ENCODE measurements around the gene CCDC9.
A peak's percentile ranks its signal among the peaks of the same experiment; 100 is the strongest.
"Not testable (repeated sequence)": the region's sequence is repeated elsewhere in the genome, so short reads cannot be mapped to it uniquely, and the experiment has no call there.

The CCDC9 gene

GRCh38 chr19:47261946-47262793, 5.8 kb downstream of the CCDC9 start:
- DNase-seq (ENCODE audit: low read depth in 2 of 2) = not testable (repeated sequence)

GRCh38 chr19:47264629-47265028, 8.3 kb downstream of the CCDC9 start:
- no peak for DNase-seq (ENCODE audit: low read depth in 2 of 2)

- no peak for DNase-seq (ENCODE audit: low read depth in 2 of 2)
These were observed 10.1 kb downstream of the CCDC9 start for GRCh38 chr19:47266401-47266941.

- DNase-seq (ENCODE audit: low read depth in 2 of 2) = no peak
These were observed 11.0 kb downstream of the CCDC9 start for GRCh38 chr19:47267350-47267759.

- no peak for DNase-seq (ENCODE audit: low read depth in 2 of 2)
These were observed 11.7 kb downstream of the CCDC9 start for GRCh38 chr19:47268028-47268427.

GRCh38 chr19:47269596-47269995, 13.3 kb downstream of the CCDC9 start:
- DNase-seq (ENCODE audit: low read depth in 2 of 2) = no peak

GRCh38 chr19:47270408-47270807, 14.1 kb downstream of the CCDC9 start:
- no peak for DNase-seq (ENCODE audit: low read depth in 2 of 2)

GRCh38 chr19:47271949-47272348, 15.6 kb downstream of the CCDC9 start:
- no peak for DNase-seq (ENCODE audit: low read depth in 2 of 2)

GRCh38 chr19:47272448-47273312, 16.4 kb downstream of the CCDC9 start:
- DNase-seq (ENCODE audit: low read depth in 2 of 2) = peak in 1 of 2 donors; percentile 37

GRCh38 chr19:47273313-47274070, 17.2 kb downstream of the CCDC9 start:
- DNase-seq (ENCODE audit: low read depth in 2 of 2) = peak; percentile 82 to 86

GRCh38 chr19:47274071-47274890, 18.0 kb downstream of the CCDC9 start, which contains the start of gene INAFM1:
INAFM1 (plus strand) TSS chr19:47274885; CDS start chr19:47274920, 35 bp downstream.
- DNase-seq (ENCODE audit: low read depth in 2 of 2) = peak; percentile 100

- DNase-seq (ENCODE audit: low read depth in 2 of 2) = no peak
These were observed 18.8 kb downstream of the CCDC9 start for GRCh38 chr19:47274891-47275761.

GRCh38 chr19:47275791-47276461, 19.6 kb downstream of the CCDC9 start:
- DNase-seq (ENCODE audit: low read depth in 2 of 2) = no peak

- DNase-seq (ENCODE audit: low read depth in 2 of 2) = not testable (repeated sequence)
These were observed 20.2 kb downstream of the CCDC9 start for GRCh38 chr19:47276513-47276912.

- DNase-seq (ENCODE audit: low read depth in 2 of 2) = peak; percentile 59 to 71
These were observed 24.0 kb downstream of the CCDC9 start for GRCh38 chr19:47280183-47280797.

GRCh38 chr19:47283405-47284059, 27.2 kb downstream of the CCDC9 start:
- DNase-seq (ENCODE audit: low read depth in 2 of 2) = no peak

- peak in 1 of 2 donors; percentile 32 for DNase-seq (ENCODE audit: low read depth in 2 of 2)
These were observed 28.1 kb downstream of the CCDC9 start for GRCh38 chr19:47284324-47284899.

- DNase-seq (ENCODE audit: low read depth in 2 of 2) = peak; percentile 70 to 71
These were observed 39.7 kb downstream of the CCDC9 start for GRCh38 chr19:47296036-47296435.

Measured in stimulated activated CD4-positive, alpha-beta T cell treated with anti-CD3 and anti-CD28 coated beads, Interleukin-4, amount 100 ng/mL, for 48 hours (primary cell).